Measurements from ENCODE around the gene NTRK1. TPM values are rescaled to one million over a fixed set of nuclear protein-coding genes. Genes with fewer than 3 reads are reported as not detected.

NTRK1 gene
- total and polyA plus RNA-seq, 2 of the 13 experiments (the other 11 are each of a cell fraction or from before 2014, with no cell fraction given): not detected

DNA sequence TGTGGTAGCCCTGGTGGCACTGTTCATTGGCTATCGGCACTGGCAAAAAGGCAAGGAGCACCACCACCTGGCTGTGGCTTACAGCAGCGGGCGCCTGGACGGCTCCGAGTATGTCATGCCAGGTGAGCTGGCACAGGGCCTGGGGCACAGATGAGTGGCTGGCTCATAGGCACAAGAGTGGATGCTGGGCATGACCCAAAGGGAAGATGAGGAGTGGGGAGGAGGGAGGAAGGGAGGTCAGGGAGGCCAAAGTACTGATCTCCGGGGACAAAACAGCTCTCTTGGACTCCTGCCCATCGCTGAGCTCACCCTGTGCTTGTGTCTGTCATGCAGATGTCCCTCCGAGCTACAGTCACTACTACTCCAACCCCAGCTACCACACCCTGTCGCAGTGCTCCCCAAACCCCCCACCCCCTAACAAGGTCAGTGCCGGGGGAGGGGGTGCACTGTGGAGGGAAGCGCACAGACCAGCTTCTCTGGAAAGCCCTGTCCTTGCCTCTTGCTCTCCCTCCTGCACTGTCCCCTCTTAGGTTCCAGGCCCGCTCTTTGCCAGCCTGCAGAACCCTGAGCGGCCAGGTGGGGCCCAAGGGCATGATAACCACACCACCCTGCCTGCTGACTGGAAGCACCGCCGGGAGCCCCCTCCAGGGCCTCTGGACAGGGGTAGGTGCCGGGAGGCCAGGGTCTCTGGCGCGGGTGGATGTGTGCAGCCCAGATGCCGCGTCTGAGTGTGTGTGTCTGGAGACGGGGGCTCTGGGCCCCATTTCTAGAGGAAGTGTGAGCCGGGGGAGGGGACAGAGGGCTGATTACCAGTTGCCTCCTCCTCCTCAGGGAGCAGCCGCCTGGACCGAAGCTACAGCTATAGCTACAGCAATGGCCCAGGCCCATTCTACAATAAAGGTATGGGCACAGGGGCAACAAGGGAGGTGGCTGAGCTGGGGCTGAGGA, 52.5 kb downstream of the NTRK1 start:
- Histone ChIP-seq H3K79me2 (ENCODE audit: insufficient read depth, low read length) (no peaks in the 10 kb centered on the region), H2AFZ (ENCODE audit: low read length) (no peak overlapping the region), H3K36me3 (replicated peaks in 1 of 2; ENCODE audit: control insufficient read depth in 1 of 2, insufficient read depth in 2 of 2, low read length in 2 of 2) (no peaks in the 10 kb centered on the region), H3K27me3 (ENCODE audit: control insufficient read depth in 1 of 2, insufficient read depth in 2 of 2, low read length in 2 of 2) (peaks cover 2 to 19% of the 10 kb centered on the region in 2 experiments; a peak in 4 of 5 replicates), H3K9ac (ENCODE audit: insufficient read depth, low read depth, low read length) (no peak overlapping the region), H3K27ac (ENCODE audit: extremely low read length, insufficient read depth, low read length) (no peak overlapping the region), H3K4me3 (replicated peaks in 1 of 3; ENCODE audit: insufficient read depth in 1 of 3, low read depth in 2 of 3, low read length in 3 of 3) (no peak overlapping the region), H3K4me2 (ENCODE audit: low read depth, low read length) (no peak overlapping the region), H4K20me1 (ENCODE audit: insufficient read depth, low read length) (no peaks in the 10 kb centered on the region), H3K9me3 (ENCODE audit: low read length) (no peaks in the 10 kb centered on the region), H3K4me1 (ENCODE audit: insufficient read depth, low read length) (peaks cover 2% of the 10 kb centered on the region; the same call in 1 of the 2 replicates)
- TF ChIP-seq, protein P1, sequence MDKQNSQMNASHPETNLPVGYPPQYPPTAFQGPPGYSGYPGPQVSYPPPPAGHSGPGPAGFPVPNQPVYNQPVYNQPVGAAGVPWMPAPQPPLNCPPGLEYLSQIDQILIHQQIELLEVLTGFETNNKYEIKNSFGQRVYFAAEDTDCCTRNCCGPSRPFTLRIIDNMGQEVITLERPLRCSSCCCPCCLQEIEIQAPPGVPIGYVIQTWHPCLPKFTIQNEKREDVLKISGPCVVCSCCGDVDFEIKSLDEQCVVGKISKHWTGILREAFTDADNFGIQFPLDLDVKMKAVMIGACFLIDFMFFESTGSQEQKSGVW (CRISPR knock-in tag; IDR thresholded peaks at IDR 0.05; ENCODE audit: borderline replicate concordance): no peak
- TF ChIP-seq ZNF263 (CRISPR knock-in tag; IDR thresholded peaks at IDR 0.05): peak; percentile 65; the same call in 1 of the 2 replicates
- in situ Hi-C loops (cut with HindIII; ENCODE audit: extremely low pct_ligation_motif_present, low pct_unique_long_range_greater_than_20kb): no loop called here
- ChIA-PET POLR2A (no interaction called here), CTCF (ENCODE audit: low intra/inter-chr PET ratio, low total read pairs) (no interaction called here)
- intact Hi-C loops (cut with micrococcal nuclease; ENCODE audit: unreplicated experiment): no loop called here
- ATAC-seq (peak; percentile 79), DNase-seq (ENCODE audit: low spot score) (no peak), FAIRE-seq (no peak)
- BruUV-seq (replicated peaks): no TSS peak
- 41% methylated on average over 16 of the region's 24 CpGs for WGBS (ENCODE audit: low lambda C conversion rate)

DNA sequence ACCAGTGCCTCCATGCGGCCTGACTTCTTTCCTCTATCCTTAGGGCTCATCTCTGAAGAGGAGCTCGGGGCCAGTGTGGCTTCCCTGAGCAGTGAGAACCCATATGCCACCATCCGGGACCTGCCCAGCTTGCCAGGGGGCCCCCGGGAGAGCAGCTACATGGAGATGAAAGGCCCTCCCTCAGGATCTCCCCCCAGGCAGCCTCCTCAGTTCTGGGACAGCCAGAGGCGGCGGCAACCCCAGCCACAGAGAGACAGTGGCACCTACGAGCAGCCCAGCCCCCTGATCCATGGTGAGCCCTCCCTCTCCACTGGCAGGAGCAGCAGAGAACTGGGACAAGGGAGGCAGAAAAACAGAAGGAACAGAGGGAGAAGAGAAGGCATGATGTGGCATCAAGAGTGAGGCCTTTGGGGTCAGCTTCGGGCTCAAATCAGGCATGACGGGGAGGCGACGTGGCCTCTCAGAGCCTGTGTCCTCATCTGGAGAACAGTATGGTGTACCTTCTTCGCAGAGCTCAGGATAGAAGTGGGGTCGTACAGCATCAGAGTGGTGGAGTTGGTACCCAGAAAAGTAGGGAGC, 53.2 kb downstream of the NTRK1 start:
- Histone ChIP-seq H3K4me3 (replicated peaks in 1 of 3; ENCODE audit: insufficient read depth in 1 of 3, low read depth in 2 of 3, low read length in 3 of 3) (no peak overlapping the region), H3K27me3 (ENCODE audit: control insufficient read depth in 1 of 2, insufficient read depth in 2 of 2, low read length in 2 of 2) (peaks cover under 1 to 12% of the 10 kb centered on the region in 2 experiments; a peak in 2 of 5 replicates), H3K9ac (ENCODE audit: insufficient read depth, low read depth, low read length) (no peak overlapping the region), H3K4me1 (ENCODE audit: insufficient read depth, low read length) (no peaks in the 10 kb centered on the region), H3K4me2 (ENCODE audit: low read depth, low read length) (no peak overlapping the region), H3K36me3 (replicated peaks in 1 of 2; ENCODE audit: control insufficient read depth in 1 of 2, insufficient read depth in 2 of 2, low read length in 2 of 2) (no peaks in the 10 kb centered on the region), H3K79me2 (ENCODE audit: insufficient read depth, low read length) (no peaks in the 10 kb centered on the region), H3K9me3 (ENCODE audit: low read length) (no peaks in the 10 kb centered on the region), H2AFZ (ENCODE audit: low read length) (no peak overlapping the region), H4K20me1 (ENCODE audit: insufficient read depth, low read length) (no peaks in the 10 kb centered on the region), H3K27ac (ENCODE audit: extremely low read length, insufficient read depth, low read length) (no peak overlapping the region)
- intact Hi-C loops (cut with micrococcal nuclease; ENCODE audit: unreplicated experiment): no loop called here
- FAIRE-seq (no peak), DNase-seq (ENCODE audit: low spot score) (no peak), ATAC-seq (no peak)
- CTCF ChIA-PET (ENCODE audit: low intra/inter-chr PET ratio, low total read pairs): no interaction called here
- 57% methylated on average over 11 of the region's 13 CpGs for WGBS (ENCODE audit: low lambda C conversion rate)
- no TSS peak for BruUV-seq (replicated peaks)
- POLR2A ChIA-PET: no interaction called here
- in situ Hi-C loops (cut with HindIII; ENCODE audit: extremely low pct_ligation_motif_present, low pct_unique_long_range_greater_than_20kb): no loop called here
- no peak for TF ChIP-seq CEBPB (IDR thresholded peaks at IDR 0.05; ENCODE audit: borderline replicate concordance, low read depth, low read length)
- no peak for TF ChIP-seq GTF2F1 (IDR thresholded peaks at IDR 0.05; ENCODE audit: low read length)
- TF ChIP-seq GFI1 (CRISPR knock-in tag; IDR thresholded peaks at IDR 0.05; ENCODE audit: borderline replicate concordance): no peak
- TF ChIP-seq, protein P2, sequence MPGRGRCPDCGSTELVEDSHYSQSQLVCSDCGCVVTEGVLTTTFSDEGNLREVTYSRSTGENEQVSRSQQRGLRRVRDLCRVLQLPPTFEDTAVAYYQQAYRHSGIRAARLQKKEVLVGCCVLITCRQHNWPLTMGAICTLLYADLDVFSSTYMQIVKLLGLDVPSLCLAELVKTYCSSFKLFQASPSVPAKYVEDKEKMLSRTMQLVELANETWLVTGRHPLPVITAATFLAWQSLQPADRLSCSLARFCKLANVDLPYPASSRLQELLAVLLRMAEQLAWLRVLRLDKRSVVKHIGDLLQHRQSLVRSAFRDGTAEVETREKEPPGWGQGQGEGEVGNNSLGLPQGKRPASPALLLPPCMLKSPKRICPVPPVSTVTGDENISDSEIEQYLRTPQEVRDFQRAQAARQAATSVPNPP (CRISPR knock-in tag; IDR thresholded peaks at IDR 0.05): no peak
- TF ChIP-seq ZNF598 (CRISPR knock-in tag; IDR thresholded peaks at IDR 0.05; ENCODE audit: borderline replicate concordance): no peak
- TF ChIP-seq CREM (IDR thresholded peaks at IDR 0.05): no peak
- no peak for TF ChIP-seq CREM (CRISPR knock-in tag; IDR thresholded peaks at IDR 0.05)
- no peak for TF ChIP-seq FOXA3 (CRISPR knock-in tag; IDR thresholded peaks at IDR 0.05)
- TF ChIP-seq ZNF205 (CRISPR knock-in tag; IDR thresholded peaks at IDR 0.05): no peak
- no peak for TF ChIP-seq CBX5 (CRISPR knock-in tag; IDR thresholded peaks at IDR 0.05; ENCODE audit: borderline replicate concordance)
- no peak for TF ChIP-seq SCMH1 (CRISPR knock-in tag; IDR thresholded peaks at IDR 0.05; ENCODE audit: borderline replicate concordance)

Data from HepG2 (cell line).